Psoas muscle (tissue), 8 donors: ENCODE data around the gene TLR10. TPM values are rescaled to one million over a fixed set of nuclear protein-coding genes. Genes with fewer than 3 reads are reported as not detected.

Experiments used
- ATAC-seq, 4 donors: fragments of 200-7000 bp; cut with Tn5 transposase; one replicate each; pipeline ENCODE4 v1.9.1; 2020; ENCODE audit warnings: moderate library complexity in 3 of 4, mild to moderate bottlenecking in 2 of 4
- DNase-seq, 2 donors: peaks; one replicate each; pipeline ENCODE4 v3.0.0-alpha.2; 2020
- H3K27ac ChIP-seq: fragments of 200-600 bp; one replicate; pipeline ENCODE4 v1.8.0; 2022
- H3K27me3 ChIP-seq, 3 donors: fragments of 200-600 bp in 1 of 3; one replicate each; pipeline versions ENCODE4 v1.6.1 to v1.8.0; 2013 to 2022; ENCODE audit warnings: low read length in 2 of 3, mild to moderate bottlenecking in 2 of 3, moderate library complexity in 1 of 3; ENCODE audit not compliant: insufficient read depth in 3 of 3
- H3K36me3 ChIP-seq, 2 donors: fragments of 200-600 bp in 1 of 2; one replicate each; pipeline versions ENCODE4 v1.6.1 to v1.8.0; 2013 to 2022; ENCODE audit warnings: low read depth in 1 of 2, mild to moderate bottlenecking in 1 of 2, moderate library complexity in 1 of 2; ENCODE audit not compliant: insufficient read depth in 1 of 2
- H3K4me1 ChIP-seq: fragments of 200-600 bp; one replicate; pipeline ENCODE4 v1.8.0; 2022
- H3K4me3 ChIP-seq: fragments of 200-600 bp; one replicate; pipeline ENCODE4 v1.8.0; 2022; ENCODE audit warnings: mild to moderate bottlenecking
- H3K9me3 ChIP-seq: fragments of 200-600 bp; one replicate; pipeline ENCODE4 v1.8.0; 2022
- WGBS, 3 donors: extraction: QIAGEN DNeasy Blood & Tissue Kit; methylation state at CpG; one replicate each; pipeline versions ENCODE4 v1.1.6 to v1.1.7; 2013; 5-methylcytosine and 5-hydroxymethylcytosine counted together
- intact Hi-C, 2 donors: fragments of 100-400 bp; cut with DNase I; formaldehyde crosslinking; loops; one replicate each; pipeline versions ENCODE4 v1.11.0 to v1.14.2; 2022
- polyA plus RNA-seq, 3 donors: library from polyadenylated mRNA; stranded (reverse); fragments of 200-250 nt; gene quantifications; one replicate each; pipeline ENCODE4 v1.2.3, GENCODE V29; 2013
- total RNA-seq, 4 donors: library from RNA; stranded (reverse); fragmentation: NEBNext Ultra II Directional in 2 of 4; extraction: Animal tissue kit (Norgen Biotek cat#: 25700) in 2 of 4; gene quantifications; one replicate each; pipeline versions ENCODE4 v1.2.1 to v1.2.4, GENCODE V29; 2021 to 2023
- TF ChIP-seq, protein P1 (sequence below): fragments of 200-600 bp; IDR thresholded peaks from one replicate; pipeline ENCODE4 v1.8.0; 2022; ENCODE audit warnings: antibody characterized with exemption
- donor health status: healthy with polysubstance abuse.
- donor health status: DM: no; HTN: no; CAD: no; lungs with moderate emphysema.
- donor health status: Bipolar disorder and iron deficiency.
- donor health status: healthy.
- donor health status: DM: yes; HTN: yes; CAD: no.
- donor health status: DM: no; HTN: no; CAD: no.
- donor health status: DM: no; HTN: no; CAD: no.
- donor health status: DM: yes; HTN: yes; CAD: no.

The TLR10 gene
- total and polyA plus RNA-seq, 7 donors = 0.01 to 0.17 (median 0.11) TPM; not detected in 2

DNA sequence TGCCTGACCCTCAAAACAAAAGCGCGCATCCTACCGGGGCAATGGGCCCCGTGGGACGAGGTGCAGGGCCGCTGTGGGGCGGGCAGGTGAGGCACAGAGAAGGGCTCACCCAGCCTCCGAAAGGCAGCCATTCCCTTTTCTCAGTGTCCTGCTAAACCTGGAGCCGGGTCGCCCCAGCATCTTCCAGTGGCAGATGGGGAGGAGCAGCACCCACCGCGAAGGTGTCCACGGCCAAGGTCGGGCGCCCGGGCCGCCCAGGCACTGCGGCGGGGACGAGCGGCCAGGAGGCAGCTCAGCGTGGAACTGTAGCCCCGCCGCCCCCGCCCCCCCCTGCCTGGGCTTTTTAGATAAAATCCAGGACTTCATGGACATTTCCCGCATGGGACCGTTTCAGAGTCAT is 41.0 kb upstream of the TLR10 start:
- H3K4me3 ChIP-seq = no peak overlapping the region
- ATAC-seq = no peak
- WGBS, 3 donors = 91 to 95% (median 92%) methylated on average over 27 of the region's 27 CpGs
- no peak overlapping the region for H3K27ac ChIP-seq
- no peaks in the 10 kb centered on the region for H3K36me3 ChIP-seq
- H3K27me3 ChIP-seq = no peaks in the 10 kb centered on the region
- TF ChIP-seq, protein P1, sequence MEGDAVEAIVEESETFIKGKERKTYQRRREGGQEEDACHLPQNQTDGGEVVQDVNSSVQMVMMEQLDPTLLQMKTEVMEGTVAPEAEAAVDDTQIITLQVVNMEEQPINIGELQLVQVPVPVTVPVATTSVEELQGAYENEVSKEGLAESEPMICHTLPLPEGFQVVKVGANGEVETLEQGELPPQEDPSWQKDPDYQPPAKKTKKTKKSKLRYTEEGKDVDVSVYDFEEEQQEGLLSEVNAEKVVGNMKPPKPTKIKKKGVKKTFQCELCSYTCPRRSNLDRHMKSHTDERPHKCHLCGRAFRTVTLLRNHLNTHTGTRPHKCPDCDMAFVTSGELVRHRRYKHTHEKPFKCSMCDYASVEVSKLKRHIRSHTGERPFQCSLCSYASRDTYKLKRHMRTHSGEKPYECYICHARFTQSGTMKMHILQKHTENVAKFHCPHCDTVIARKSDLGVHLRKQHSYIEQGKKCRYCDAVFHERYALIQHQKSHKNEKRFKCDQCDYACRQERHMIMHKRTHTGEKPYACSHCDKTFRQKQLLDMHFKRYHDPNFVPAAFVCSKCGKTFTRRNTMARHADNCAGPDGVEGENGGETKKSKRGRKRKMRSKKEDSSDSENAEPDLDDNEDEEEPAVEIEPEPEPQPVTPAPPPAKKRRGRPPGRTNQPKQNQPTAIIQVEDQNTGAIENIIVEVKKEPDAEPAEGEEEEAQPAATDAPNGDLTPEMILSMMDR = no peak
- DNase-seq = no peak
- H3K4me1 ChIP-seq = no peaks in the 10 kb centered on the region
- intact Hi-C loops = no loop called here
- H3K9me3 ChIP-seq = no peaks in the 10 kb centered on the region

DNA sequence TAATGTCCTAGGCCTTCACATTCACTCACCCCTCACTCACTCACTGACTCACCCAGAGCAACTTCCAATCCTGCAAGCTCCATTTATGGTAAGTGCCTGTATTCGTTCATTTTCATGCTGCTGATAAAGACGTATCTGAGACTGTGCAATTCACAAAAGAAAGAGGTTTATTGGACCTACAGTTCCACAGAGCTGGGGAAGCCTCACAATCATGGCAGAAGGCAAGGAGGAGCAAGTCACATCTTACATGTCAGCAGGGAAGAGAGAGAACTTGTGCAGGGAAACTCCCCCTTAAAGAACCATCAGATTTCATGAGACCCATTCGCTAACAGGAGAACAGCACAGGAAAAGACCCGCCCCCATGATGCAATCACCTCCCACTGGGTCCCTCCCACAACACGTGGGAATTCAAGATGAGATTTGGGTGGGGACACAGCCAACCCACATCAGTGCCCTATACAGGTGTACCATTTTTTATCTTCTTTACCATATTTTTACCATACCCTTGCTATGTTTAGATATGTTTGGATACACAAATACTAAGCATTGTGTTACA is 40.0 kb upstream of the TLR10 start:
- 80 to 87% (median 81%) methylated on average over 5 of the region's 5 CpGs for WGBS, 3 donors
- DNase-seq (no peak), ATAC-seq (no peak)
- peaks cover 0 to 3% (median 0%) of the 10 kb centered on the region in 3 donors for H3K27me3 ChIP-seq
- H3K4me1 ChIP-seq = no peaks in the 10 kb centered on the region
- intact Hi-C loops = no loop called here
- no peaks in the 10 kb centered on the region for H3K9me3 ChIP-seq
- no peak overlapping the region for H3K27ac ChIP-seq
- TF ChIP-seq, protein P1 = no peak
- H3K36me3 ChIP-seq = no peaks in the 10 kb centered on the region
- H3K4me3 ChIP-seq = no peak overlapping the region

DNA sequence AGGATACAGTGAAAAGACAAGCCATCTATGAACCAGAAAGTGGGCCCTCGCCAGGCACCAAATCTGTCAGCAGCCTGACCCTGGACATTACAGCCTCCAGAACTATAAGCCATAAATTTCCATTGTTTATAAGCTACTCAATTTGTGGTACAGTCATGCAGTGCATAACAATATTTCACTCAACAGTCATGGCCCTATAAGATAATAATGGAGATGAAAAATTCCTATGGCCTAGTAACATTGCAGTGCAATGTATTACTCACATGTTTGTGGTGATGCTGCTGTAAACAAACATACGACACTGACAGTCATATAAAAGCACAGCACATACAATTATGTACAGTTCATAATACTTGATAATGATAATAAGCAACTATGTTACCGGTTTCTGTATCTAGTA is 38.9 kb upstream of the TLR10 start:
- no peak for DNase-seq
- Histone ChIP-seq H3K9me3 (no peaks in the 10 kb centered on the region), H3K4me1 (no peaks in the 10 kb centered on the region), H3K4me3 (no peak overlapping the region), H3K27ac (no peak overlapping the region), H3K27me3 (peaks cover 0 to 3% (median 0%) of the 10 kb centered on the region in 3 donors), H3K36me3 (no peaks in the 10 kb centered on the region)
- intact Hi-C loops = no loop called here
- 88 to 96% (median 95%) methylated on average over 3 of the region's 3 CpGs for WGBS, 3 donors
- no peak for ATAC-seq
- TF ChIP-seq, protein P1 = no peak

DNA sequence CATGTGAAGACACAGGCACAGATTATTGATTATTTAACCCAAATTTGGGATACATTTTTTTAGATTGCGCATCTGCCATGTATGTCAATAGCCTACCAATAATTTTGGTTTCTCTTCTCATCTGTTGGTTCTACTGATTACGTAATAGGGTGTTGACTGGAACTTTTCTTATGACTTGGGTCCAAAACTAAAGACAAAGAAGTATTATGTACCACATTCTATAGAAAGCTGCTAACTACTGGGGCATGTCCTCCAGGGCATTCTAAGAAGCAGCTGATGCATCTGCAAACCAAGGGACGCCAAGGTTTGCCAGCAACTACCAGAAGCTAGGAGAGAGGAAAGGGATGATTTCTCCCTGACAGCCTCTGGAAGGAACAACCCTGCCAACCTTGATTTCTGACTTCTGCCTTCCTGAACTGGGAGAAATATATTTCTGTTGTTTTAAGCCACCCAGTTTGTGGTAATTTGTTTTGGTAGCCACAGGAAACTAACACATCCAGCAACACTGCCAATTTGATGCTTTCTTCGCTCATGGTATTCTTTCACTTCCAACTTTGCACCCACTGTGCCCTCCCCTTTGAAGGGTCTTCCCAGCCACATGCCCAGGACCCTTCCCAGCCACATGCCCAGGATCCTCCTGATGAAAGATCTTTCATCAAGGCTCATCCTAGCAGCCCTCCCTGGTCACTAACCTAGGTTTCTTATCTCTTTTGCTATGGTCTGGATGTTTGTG is 37.7 kb upstream of the TLR10 start:
- peaks cover 0 to 3% (median 0%) of the 10 kb centered on the region in 3 donors for H3K27me3 ChIP-seq
- H3K4me3 ChIP-seq = no peak overlapping the region
- WGBS, 3 donors = 74 to 76% (median 75%) methylated on average over 4 of the region's 4 CpGs
- no peaks in the 10 kb centered on the region for H3K4me1 ChIP-seq
- ATAC-seq (no peak), DNase-seq (no peak)
- no peak overlapping the region for H3K27ac ChIP-seq
- intact Hi-C loops = no loop called here
- no peaks in the 10 kb centered on the region for H3K36me3 ChIP-seq
- H3K9me3 ChIP-seq = no peaks in the 10 kb centered on the region
- TF ChIP-seq, protein P1 = no peak
